Upper lobe of left lung (tissue), 6 donors: Measurements from ENCODE around the gene CCND1. TPM values are rescaled to one million over a fixed set of nuclear protein-coding genes. Genes with fewer than 3 reads are reported as not detected.
A peak's percentile ranks its signal among the peaks of the same experiment; 100 is the strongest.

ENCODE experiments used
- ATAC-seq, 2 donors: fragments of 200-7000 bp; cut with Tn5 transposase; one replicate each; pipeline ENCODE4 v1.9.1; 2022; ENCODE audit warnings: mild to moderate bottlenecking in 2 of 2, moderate library complexity in 2 of 2; ENCODE audit not compliant: low FRiP score in 2 of 2
- DNase-seq, 2 donors: peaks; one replicate each; pipeline ENCODE4 v3.0.0-alpha.2; 2019 to 2020
- H3K27ac ChIP-seq, 4 donors: fragments of 200-600 bp; sonication (generic); one replicate each; pipeline ENCODE4 v1.5.1; 2016 to 2019
- H3K27me3 ChIP-seq, 4 donors: fragments of 200-600 bp; sonication (generic); one replicate each; pipeline ENCODE4 v1.5.1; 2017 to 2019
- H3K36me3 ChIP-seq, 4 donors: fragments of 200-600 bp; sonication (generic); one replicate each; pipeline ENCODE4 v1.5.1; 2016 to 2019
- H3K4me1 ChIP-seq, 4 donors: fragments of 200-600 bp; sonication (generic); one replicate each; pipeline ENCODE4 v1.5.1; 2018 to 2019
- H3K4me3 ChIP-seq, 4 donors: fragments of 200-600 bp; sonication (generic); one replicate each; pipeline ENCODE4 v1.5.1; 2017 to 2019; ENCODE audit warnings: mild to moderate bottlenecking in 2 of 4, moderate library complexity in 1 of 4
- H3K9me3 ChIP-seq, 4 donors: fragments of 200-600 bp; sonication (generic); one replicate each; pipeline ENCODE4 v1.5.1; 2018 to 2019
- CTCF ChIP-seq, 6 experiments: fragments of 450-650 bp in 4 of 6; fragments of 200-600 bp in 2 of 6; sonication (generic) in 2 of 6; IDR thresholded peaks; one replicate each; pipeline ENCODE4 v1.5.1; 2016 to 2019; ENCODE audit warnings: antibody characterized with exemption in 6 of 6
- EP300 ChIP-seq, 4 donors: sonication (generic); formaldehyde crosslinking; IDR thresholded peaks; one replicate each; pipeline ENCODE4 v1.5.1; 2017; ENCODE audit warnings: antibody characterized with exemption in 4 of 4, control low read depth in 2 of 4
- POLR2A ChIP-seq, 4 donors: fragments of 450-650 bp; IDR thresholded peaks; one replicate each; pipeline ENCODE4 v1.5.1; 2016 to 2017; ENCODE audit warnings: antibody characterized with exemption in 4 of 4, mild to moderate bottlenecking in 2 of 4
- POLR2AphosphoS5 ChIP-seq, 2 donors: sonication (generic); formaldehyde crosslinking; IDR thresholded peaks; one replicate each; pipeline ENCODE4 v1.5.1; 2017; ENCODE audit warnings: antibody characterized with exemption in 2 of 2
- WGBS, 2 donors: methylation state at CpG; one replicate each; pipeline ENCODE4 v1.1.5; 2017 to 2018; 5-methylcytosine and 5-hydroxymethylcytosine counted together
- total RNA-seq, 6 donors: library from RNA; depleted of rRNA in 4 of 6; stranded (reverse); fragments of >200 nt in 4 of 6; gene quantifications; one replicate each; pipeline versions ENCODE4 v1.1.0 to v1.2.1, GENCODE V29; 2016 to 2021
- donor health status: DM: no; HTN: no; CAD: no; lungs with moderate emphysema.
- donor health status: DM: no; HTN: yes; CAD: no; lungs with severe emphysema.

Gene CCND1
- total RNA-seq, 6 donors from 2014 or later: 23.0 to 404 (median 237) TPM

DNA sequence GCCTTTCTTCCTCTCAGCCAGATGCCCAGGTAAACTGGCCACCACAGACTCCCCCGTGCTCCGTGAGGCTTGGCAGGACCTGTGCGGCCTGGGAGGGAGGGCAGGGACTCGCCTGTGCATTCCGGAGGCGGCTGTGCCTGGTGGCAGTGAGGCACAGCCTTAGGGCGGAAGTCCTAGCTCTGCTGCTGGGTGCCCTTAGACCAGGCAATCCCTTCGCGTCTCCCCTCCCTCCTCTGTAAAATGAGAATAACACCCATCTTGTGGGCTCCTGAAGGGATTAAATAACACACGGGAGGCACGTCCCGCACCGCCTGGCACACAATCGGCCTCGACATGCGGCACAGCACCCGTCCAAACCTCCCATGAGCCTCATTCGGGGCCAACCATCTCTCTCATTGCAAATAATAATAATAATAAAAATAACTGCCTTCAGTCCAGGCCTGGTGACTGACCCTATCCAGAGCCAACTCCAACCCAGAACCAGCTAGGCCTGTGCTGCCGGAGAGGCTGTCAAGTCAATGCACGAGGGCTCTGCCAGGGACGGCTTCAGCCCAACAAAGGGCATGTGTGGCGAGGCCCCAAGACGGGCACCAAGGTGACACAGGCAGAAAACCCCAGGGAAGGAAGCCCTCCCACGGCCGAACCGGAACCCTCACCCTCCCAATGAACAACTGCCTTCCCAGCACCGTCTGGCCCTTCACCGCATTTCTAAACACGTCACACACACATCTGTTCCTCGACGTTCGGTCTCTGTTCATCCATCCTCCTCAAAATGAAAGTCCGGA, 26.0 kb downstream of the CCND1 start:
- no peak overlapping the region for H3K27ac ChIP-seq
- no peaks in the 10 kb centered on the region for H3K27me3 ChIP-seq
- H3K9me3 ChIP-seq: no peaks in the 10 kb centered on the region
- peaks cover 0 to 85% (median 63%) of the 10 kb centered on the region in 4 donors for H3K36me3 ChIP-seq
- DNase-seq (peak in 1 of 2 donors; percentile 54), ATAC-seq (no peak)
- 87 to 92% methylated on average over 30 to 33 of the region's 33 CpGs for WGBS, 2 donors
- no peak overlapping the region for H3K4me3 ChIP-seq
- no peak for TF ChIP-seq POLR2AphosphoS5 (IDR thresholded peaks at IDR 0.05)
- TF ChIP-seq CTCF (IDR thresholded peaks at IDR 0.05): no peak
- TF ChIP-seq POLR2A (IDR thresholded peaks at IDR 0.05): no peak
- no peak for TF ChIP-seq EP300 (IDR thresholded peaks at IDR 0.05)
- peaks cover 0 to 10% (median 7%) of the 10 kb centered on the region in 4 donors for H3K4me1 ChIP-seq

- peaks cover 0 to 91% (median 61%) of the 10 kb centered on the region in 4 donors for H3K36me3 ChIP-seq
- no peaks in the 10 kb centered on the region for H3K27me3 ChIP-seq
- WGBS, 2 donors: 89 to 92% methylated on average over 24 to 26 of the region's 26 CpGs
- no peak overlapping the region for H3K27ac ChIP-seq
- DNase-seq: peak in 1 of 2 donors; percentile 51
- no peak for TF ChIP-seq CTCF (IDR thresholded peaks at IDR 0.05)
- no peak for TF ChIP-seq POLR2A (IDR thresholded peaks at IDR 0.05)
- TF ChIP-seq EP300 (IDR thresholded peaks at IDR 0.05): no peak
- no peak for TF ChIP-seq POLR2AphosphoS5 (IDR thresholded peaks at IDR 0.05)
- H3K9me3 ChIP-seq: no peaks in the 10 kb centered on the region
- ATAC-seq: no peak
- peaks cover 0 to 12% (median 9%) of the 10 kb centered on the region in 4 donors for H3K4me1 ChIP-seq
- no peak overlapping the region for H3K4me3 ChIP-seq
Observed at GRCh38 chr11:69667619-69668604, 27.0 kb downstream of the CCND1 start.

DNA sequence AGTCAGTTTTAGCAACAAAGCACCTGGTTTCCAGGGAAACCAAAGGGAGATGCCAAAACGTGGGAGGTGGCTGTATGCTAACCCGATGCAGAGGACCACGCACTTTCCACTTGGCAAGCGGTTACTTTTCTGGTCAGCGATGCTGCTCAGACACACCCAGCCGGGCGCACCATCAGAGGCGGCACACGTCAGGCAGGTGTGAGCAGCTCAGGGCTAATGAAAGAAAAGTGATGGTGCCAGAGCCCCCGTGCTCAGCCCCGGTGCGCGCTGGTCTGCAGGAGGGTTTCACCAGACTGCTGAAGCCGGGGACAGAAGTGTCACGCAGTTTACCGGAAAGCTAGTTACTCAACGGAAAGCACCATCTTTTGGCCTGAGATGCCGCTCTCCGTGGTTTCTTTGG, 28.5 kb downstream of the CCND1 start:
- Histone ChIP-seq H3K27me3 (no peaks in the 10 kb centered on the region), H3K27ac (no peak overlapping the region), H3K4me3 (no peak overlapping the region), H3K9me3 (no peaks in the 10 kb centered on the region), H3K4me1 (peaks cover 13 to 28% (median 21%) of the 10 kb centered on the region in 4 donors), H3K36me3 (peaks cover 0 to 76% (median 50%) of the 10 kb centered on the region in 4 donors)
- DNase-seq (peak in 1 of 2 donors; percentile 65), ATAC-seq (no peak)
- WGBS, 2 donors: 91 to 92% methylated on average over 15 to 19 of the region's 19 CpGs
- no peak for TF ChIP-seq EP300 (IDR thresholded peaks at IDR 0.05)

- ATAC-seq: peak; percentile 68 to 75
- Histone ChIP-seq H3K36me3 (peaks cover 0 to 68% (median 44%) of the 10 kb centered on the region in 4 donors), H3K4me1 (peaks cover 13 to 32% (median 22%) of the 10 kb centered on the region in 4 donors), H3K27me3 (no peaks in the 10 kb centered on the region), H3K9me3 (no peaks in the 10 kb centered on the region), H3K4me3 (no peak overlapping the region), H3K27ac (peak overlapping the region in 1 of 4 donors; percentile 1)
- TF ChIP-seq EP300 (IDR thresholded peaks at IDR 0.05): no peak
- peak; percentile 84 to 96 (median 91) for TF ChIP-seq CTCF (IDR thresholded peaks at IDR 0.05)
- no peak for TF ChIP-seq POLR2AphosphoS5 (IDR thresholded peaks at IDR 0.05)
- no peak for TF ChIP-seq POLR2A (IDR thresholded peaks at IDR 0.05)
- peak; percentile 79 to 84 for DNase-seq
- 43 to 59% methylated on average over 12 to 16 of the region's 18 CpGs for WGBS, 2 donors
Observed at GRCh38 chr11:69670158-69670845, 29.3 kb downstream of the CCND1 start.
